ENCODE data around the gene PDE9A.
A peak's percentile ranks its signal among the peaks of the same experiment; 100 is the strongest.
"Not testable (repeated sequence)": the region's sequence is repeated elsewhere in the genome, so short reads cannot be mapped to it uniquely, and the experiment has no call there.

Gene PDE9A

GRCh38 chr21:42624095-42624790 is 29.2 kb upstream of the PDE9A start:
- no peak for DNase-seq (ENCODE audit: low spot score)

- no peak for DNase-seq (ENCODE audit: low spot score)
These were observed 28.5 kb upstream of the PDE9A start for GRCh38 chr21:42624936-42625335.

- DNase-seq (ENCODE audit: low spot score) = no peak
These were observed 27.2 kb upstream of the PDE9A start for GRCh38 chr21:42626171-42626570.

GRCh38 chr21:42627527-42628289 is 25.7 kb upstream of the PDE9A start:
- DNase-seq (ENCODE audit: low spot score) = no peak

GRCh38 chr21:42628466-42629061 is 24.9 kb upstream of the PDE9A start:
- DNase-seq (ENCODE audit: low spot score) = not testable (repeated sequence)

GRCh38 chr21:42629933-42630589 is 23.4 kb upstream of the PDE9A start:
- DNase-seq (ENCODE audit: low spot score) = no peak

GRCh38 chr21:42630626-42631025 is 22.8 kb upstream of the PDE9A start:
- no peak for DNase-seq (ENCODE audit: low spot score)

- no peak for DNase-seq (ENCODE audit: low spot score)
These were observed 22.3 kb upstream of the PDE9A start for GRCh38 chr21:42631142-42631541.

GRCh38 chr21:42632336-42632751 is 21.1 kb upstream of the PDE9A start:
- DNase-seq (ENCODE audit: low spot score) = no peak

GRCh38 chr21:42632771-42633690 is 20.4 kb upstream of the PDE9A start:
- no peak for DNase-seq (ENCODE audit: low spot score)

GRCh38 chr21:42633858-42634257 is 19.6 kb upstream of the PDE9A start:
- DNase-seq (ENCODE audit: low spot score) = no peak

- no peak for DNase-seq (ENCODE audit: low spot score)
These were observed 17.4 kb upstream of the PDE9A start for GRCh38 chr21:42635848-42636519.

- no peak for DNase-seq (ENCODE audit: low spot score)
These were observed 16.7 kb upstream of the PDE9A start for GRCh38 chr21:42636520-42637266.

GRCh38 chr21:42637267-42638041 is 16.0 kb upstream of the PDE9A start:
- DNase-seq (ENCODE audit: low spot score) = no peak

GRCh38 chr21:42638266-42638863 is 15.1 kb upstream of the PDE9A start:
- peak; percentile 41 for DNase-seq (ENCODE audit: low spot score)

- DNase-seq (ENCODE audit: low spot score) = no peak
These were observed 13.7 kb upstream of the PDE9A start for GRCh38 chr21:42639646-42640152.

GRCh38 chr21:42640486-42640885 is 12.9 kb upstream of the PDE9A start:
- no peak for DNase-seq (ENCODE audit: low spot score)

- no peak for DNase-seq (ENCODE audit: low spot score)
These were observed 11.9 kb upstream of the PDE9A start for GRCh38 chr21:42641311-42642218.

Data from iPS-NIHi11 (cell line).